CD4-positive, alpha-beta T cell treated with Interleukin-10 for 1 hour (primary cell): ENCODE data around the gene RAB39B.
"Not testable (repeated sequence)": the region's sequence is repeated elsewhere in the genome, so short reads cannot be mapped to it uniquely, and the experiment has no call there.

Experiments
- DNase-seq: peaks from one replicate; pipeline ENCODE4 v3.0.0-alpha.2; 2020

RAB39B gene

GRCh38 chrX:155263854-155264628 is at the start of gene RAB39B:
Gene RAB39B, minus strand, starts transcription at chrX:155264491. Its CDS starts 203 bp downstream, at chrX:155264288.
- peak; percentile 70 for DNase-seq

GRCh38 chrX:155313766-155314165 is 49.5 kb upstream of the RAB39B start:
- DNase-seq = no peak

- no peak for DNase-seq
These were observed 29.5 kb upstream of the RAB39B start for GRCh38 chrX:155293771-155294170.

GRCh38 chrX:155279873-155280272 is 15.6 kb upstream of the RAB39B start:
- no peak for DNase-seq

- DNase-seq = no peak
These were observed 6.7 kb upstream of the RAB39B start for GRCh38 chrX:155270969-155271368.

GRCh38 chrX:155267995-155268394 is 3.7 kb upstream of the RAB39B start:
- DNase-seq = not testable (repeated sequence)

- DNase-seq = no peak
These were observed 2.1 kb upstream of the RAB39B start for GRCh38 chrX:155266439-155266838.

- DNase-seq = peak; percentile 28
These were observed 1.1 kb downstream of the RAB39B start for GRCh38 chrX:155262970-155263754.

GRCh38 chrX:155259752-155260151 is 4.5 kb downstream of the RAB39B start:
- DNase-seq = no peak

- no peak for DNase-seq
These were observed 12.9 kb downstream of the RAB39B start for GRCh38 chrX:155251391-155251790.

- DNase-seq = no peak
These were observed 16.8 kb downstream of the RAB39B start for GRCh38 chrX:155247497-155247896.

GRCh38 chrX:155246748-155247147 is 17.5 kb downstream of the RAB39B start:
- DNase-seq = no peak

GRCh38 chrX:155242300-155242699 is 22.0 kb downstream of the RAB39B start:
- DNase-seq = peak; percentile 4

- no peak for DNase-seq
These were observed 26.6 kb downstream of the RAB39B start for GRCh38 chrX:155237719-155238118.

GRCh38 chrX:155235891-155236290 is 28.4 kb downstream of the RAB39B start:
- DNase-seq = no peak

GRCh38 chrX:155231163-155231562 is 33.1 kb downstream of the RAB39B start:
- DNase-seq = no peak

- DNase-seq = no peak
These were observed 38.5 kb downstream of the RAB39B start for GRCh38 chrX:155225774-155226173.

GRCh38 chrX:155223746-155224145 is 40.5 kb downstream of the RAB39B start:
- not testable (repeated sequence) for DNase-seq

- DNase-seq = no peak
These were observed 42.9 kb downstream of the RAB39B start for GRCh38 chrX:155221351-155221750.

- no peak for DNase-seq
These were observed 45.5 kb downstream of the RAB39B start for GRCh38 chrX:155218777-155219176.

GRCh38 chrX:155216940-155217440 is 47.3 kb downstream of the RAB39B start:
- no peak for DNase-seq

GRCh38 chrX:155216179-155216939 is 47.9 kb downstream of the RAB39B start, which contains the start of gene VBP1:
Gene VBP1, plus strand, starts transcription at chrX:155216460. Its CDS starts 23 bp downstream, at chrX:155216483.
- DNase-seq = peak; percentile 90
